Smooth muscle cell (in vitro differentiated cells): ENCODE results near the gene ZNF212. TPM values are rescaled to one million over a fixed set of nuclear protein-coding genes. Genes with fewer than 3 reads are reported as not detected.

Source experiments
- DNase-seq: peaks from one replicate; lab custom pipeline; 2025; ENCODE audit not compliant: unreplicated experiment; lab: John Stamatoyannopoulos, UW
- H2AFZ ChIP-seq: fragments of 200-600 bp; sonication (generic); 2 replicates; pipeline ENCODE4 v1.6.0; 2016; ENCODE audit warnings: antibody characterized with exemption, low read depth, mild to moderate bottlenecking
- H3F3A ChIP-seq: fragments of 200-600 bp; sonication (generic); 2 replicates; pipeline ENCODE4 v1.6.0; 2017; ENCODE audit warnings: antibody characterized with exemption, low read depth
- H3K27ac ChIP-seq: fragments of 200-600 bp; sonication (generic); 2 replicates; pipeline ENCODE4 v1.5.1; 2016; ENCODE audit warnings: low read depth, mild to moderate bottlenecking
- H3K27me3 ChIP-seq: fragments of 200-600 bp; sonication (generic); 2 replicates; pipeline ENCODE4 v1.6.1; 2016; ENCODE audit warnings: low read depth, mild to moderate bottlenecking
- H3K36me3 ChIP-seq: fragments of 200-600 bp; sonication (generic); 2 replicates; pipeline ENCODE4 v1.5.1; 2016; ENCODE audit warnings: low read depth
- H3K4me1 ChIP-seq: fragments of 200-600 bp; sonication (generic); 2 replicates; pipeline ENCODE4 v1.5.1; 2016; ENCODE audit warnings: low read depth
- H3K4me2 ChIP-seq: fragments of 200-600 bp; sonication (generic); 2 replicates; pipeline ENCODE4 v1.6.0; 2016; ENCODE audit warnings: mild to moderate bottlenecking
- H3K4me3 ChIP-seq: fragments of 200-600 bp; sonication (generic); 2 replicates; pipeline ENCODE4 v1.5.1; 2016; ENCODE audit warnings: mild to moderate bottlenecking
- H3K79me2 ChIP-seq: fragments of 200-600 bp; sonication (generic); 2 replicates; pipeline ENCODE4 v1.6.0; 2016; ENCODE audit warnings: low read depth, mild to moderate bottlenecking
- H3K9ac ChIP-seq: fragments of 200-600 bp; sonication (generic); 2 replicates; pipeline ENCODE4 v1.6.0; 2016; ENCODE audit warnings: low read depth
- H3K9me3 ChIP-seq: fragments of 200-600 bp; sonication (generic); replicated peaks from 2 replicates; pipeline ENCODE4 v1.5.1; 2016; ENCODE audit warnings: low read depth
- H4K20me1 ChIP-seq: fragments of 200-600 bp; sonication (generic); 2 replicates; pipeline ENCODE4 v1.6.0; 2016; ENCODE audit warnings: low read depth
- CTCF ChIP-seq: fragments of 200-600 bp; sonication (generic); IDR thresholded peaks from 2 replicates; pipeline ENCODE4 v1.5.1; 2017; ENCODE audit warnings: borderline replicate concordance, mild to moderate bottlenecking, antibody characterized with exemption; ENCODE audit not compliant: insufficient read depth, poor library complexity, severe bottlenecking
- WGBS: methylation state at CpG from one replicate; pipeline ENCODE4 v1.1.7; 2016; ENCODE audit warnings: low lambda C conversion rate; 5-methylcytosine and 5-hydroxymethylcytosine counted together
- polyA plus RNA-seq: library from polyadenylated mRNA; unstranded; fragments of >200 nt; fragmentation: Nextera tagmentation; extraction: Ambion mirVana; gene quantifications from 2 replicates; pipeline ENCODE4 v1.2.1, GENCODE V29; 2016
- total RNA-seq: library from RNA; depleted of rRNA; stranded (reverse); fragments of >200 nt; gene quantifications from 2 replicates; pipeline ENCODE4 v1.2.3, GENCODE V29; 2014

Gene ZNF212
- total and polyA plus RNA-seq, 2 experiments from 2014 or later, result 4.6 to 7.7 TPM

GRCh38 chr7:149216402-149216801, 23.0 kb upstream of the ZNF212 start:
- Histone ChIP-seq H3K4me3 (no peak overlapping the region), H3K79me2 (no peaks in the 10 kb centered on the region), H3F3A (no peaks in the 10 kb centered on the region), H4K20me1 (peaks cover 4% of the 10 kb centered on the region), H3K9ac (no peak overlapping the region), H3K27ac (no peak overlapping the region), H2AFZ (no peak overlapping the region), H3K9me3 (no peaks in the 10 kb centered on the region), H3K27me3 (no peaks in the 10 kb centered on the region), H3K4me2 (no peak overlapping the region), H3K4me1 (no peaks in the 10 kb centered on the region), H3K36me3 (peaks cover 10% of the 10 kb centered on the region)
- DNase-seq, result no peak
- 53% methylated on average over 2 of the region's 2 CpGs for WGBS
- no peak for TF ChIP-seq CTCF

- Histone ChIP-seq H3K36me3 (peaks cover 5% of the 10 kb centered on the region), H3F3A (no peaks in the 10 kb centered on the region), H3K27me3 (no peaks in the 10 kb centered on the region), H3K4me3 (no peak overlapping the region), H3K79me2 (no peaks in the 10 kb centered on the region), H3K9ac (no peak overlapping the region), H3K4me1 (no peaks in the 10 kb centered on the region), H2AFZ (no peak overlapping the region), H3K4me2 (no peak overlapping the region), H3K27ac (no peak overlapping the region), H3K9me3 (no peaks in the 10 kb centered on the region), H4K20me1 (peaks cover 4% of the 10 kb centered on the region)
- no peak for DNase-seq
- TF ChIP-seq CTCF, result no peak
- 98% methylated on average over 6 of the region's 6 CpGs for WGBS
Observed at GRCh38 chr7:149217570-149217969, 21.9 kb upstream of the ZNF212 start.

GRCh38 chr7:149218469-149219420, 20.7 kb upstream of the ZNF212 start:
- H3K9me3 ChIP-seq, result no peaks in the 10 kb centered on the region
- no peaks in the 10 kb centered on the region for H3K4me1 ChIP-seq
- H4K20me1 ChIP-seq, result peaks cover 4% of the 10 kb centered on the region
- 92% methylated on average over 10 of the region's 10 CpGs for WGBS
- no peaks in the 10 kb centered on the region for H3K27me3 ChIP-seq
- no peak overlapping the region for H2AFZ ChIP-seq
- no peak for TF ChIP-seq CTCF
- H3K4me2 ChIP-seq, result no peak overlapping the region
- H3K79me2 ChIP-seq, result no peaks in the 10 kb centered on the region
- H3K27ac ChIP-seq, result peak overlapping the region; percentile 15
- peaks cover 5% of the 10 kb centered on the region for H3K36me3 ChIP-seq
- H3K4me3 ChIP-seq, result no peak overlapping the region
- DNase-seq, result no peak
- H3F3A ChIP-seq, result no peaks in the 10 kb centered on the region
- H3K9ac ChIP-seq, result no peak overlapping the region
